ENCODE measurements around the gene HOXB8.

The HOXB8 gene

GRCh38 chr17:48624544-48625494, 9.7 kb upstream of the HOXB8 start:
- peak; percentile 24 for DNase-seq

GRCh38 chr17:48624118-48624517, 9.0 kb upstream of the HOXB8 start:
- no peak for DNase-seq

DNA sequence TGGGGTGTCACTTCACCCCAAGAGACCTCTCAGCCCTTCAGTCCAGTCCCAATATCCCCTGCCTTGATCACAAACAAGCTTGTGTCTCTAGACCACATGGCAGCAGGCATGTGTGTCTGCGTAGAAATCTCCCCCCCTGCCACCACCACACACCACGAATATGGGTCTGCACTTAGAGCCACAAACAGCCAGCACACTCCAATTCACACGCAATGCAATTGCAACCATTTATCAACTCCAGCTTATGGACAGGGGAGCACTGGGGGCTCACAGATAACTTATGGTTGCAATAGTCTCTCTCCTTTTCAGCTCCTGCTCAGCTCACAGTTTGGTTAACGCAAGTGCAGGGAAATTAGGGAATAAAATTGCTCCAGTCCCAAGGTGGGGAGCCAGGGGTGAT, 8.5 kb upstream of the HOXB8 start:
- no peak for DNase-seq

DNA sequence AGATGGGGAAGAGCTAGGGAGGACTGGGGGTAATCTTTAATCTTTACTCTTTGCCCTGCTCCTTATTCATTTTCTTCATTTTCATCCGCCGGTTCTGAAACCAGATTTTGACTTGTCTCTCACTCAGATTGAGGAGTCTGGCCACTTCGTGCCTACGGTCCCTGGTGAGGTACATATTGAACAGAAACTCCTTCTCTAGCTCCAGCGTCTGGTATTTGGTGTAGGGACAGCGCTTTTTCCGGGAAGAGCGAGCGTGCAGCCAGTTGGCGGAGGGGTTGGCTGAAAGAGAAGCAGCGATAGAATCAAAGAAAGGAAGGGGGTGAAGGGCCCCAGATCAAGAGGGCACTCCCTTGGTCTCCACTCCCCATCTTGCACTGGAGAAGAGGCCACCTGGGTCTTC, 7.8 kb upstream of the HOXB8 start:
- no peak for DNase-seq

- DNase-seq, result no peak
Observed at GRCh38 chr17:48621410-48622392, 6.6 kb upstream of the HOXB8 start.

DNA sequence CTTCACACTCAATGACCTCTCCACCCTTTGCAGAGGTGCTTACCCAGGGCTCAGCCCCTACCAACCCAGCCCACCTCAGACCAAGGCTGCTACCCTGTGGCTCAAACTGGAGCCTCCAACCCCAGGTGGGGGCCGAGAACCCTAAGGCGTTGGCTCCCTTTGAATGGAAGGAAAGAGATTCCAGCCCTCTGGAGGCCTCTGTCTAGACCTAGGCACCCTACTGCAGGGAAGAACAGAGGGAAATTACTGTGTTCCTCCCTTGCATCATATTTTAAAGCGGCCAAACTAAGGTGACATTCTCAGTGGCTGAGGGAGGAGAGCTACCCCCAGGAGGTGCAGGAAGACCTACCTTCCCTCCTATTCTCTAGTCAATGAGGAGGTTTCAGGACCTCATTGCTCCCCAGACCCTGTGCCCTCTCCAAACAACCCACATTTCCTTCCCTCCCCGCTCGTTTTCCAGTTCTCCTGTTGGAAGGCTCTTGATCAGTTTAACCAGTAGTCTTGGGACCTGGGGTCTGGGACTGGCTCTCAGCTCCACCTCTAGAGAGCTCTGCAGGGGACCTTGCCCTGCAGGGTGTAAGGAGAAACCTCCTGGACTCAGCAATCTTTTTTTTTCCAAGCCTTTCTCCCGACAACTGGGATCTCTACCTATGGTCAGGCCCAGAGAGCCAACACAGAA, 5.5 kb upstream of the HOXB8 start:
- DNase-seq, result no peak

- DNase-seq, result no peak
Observed at GRCh38 chr17:48619826-48620449, 4.8 kb upstream of the HOXB8 start.

GRCh38 chr17:48618256-48618896, 3.3 kb upstream of the HOXB8 start:
- peak; percentile 87 for DNase-seq

DNA sequence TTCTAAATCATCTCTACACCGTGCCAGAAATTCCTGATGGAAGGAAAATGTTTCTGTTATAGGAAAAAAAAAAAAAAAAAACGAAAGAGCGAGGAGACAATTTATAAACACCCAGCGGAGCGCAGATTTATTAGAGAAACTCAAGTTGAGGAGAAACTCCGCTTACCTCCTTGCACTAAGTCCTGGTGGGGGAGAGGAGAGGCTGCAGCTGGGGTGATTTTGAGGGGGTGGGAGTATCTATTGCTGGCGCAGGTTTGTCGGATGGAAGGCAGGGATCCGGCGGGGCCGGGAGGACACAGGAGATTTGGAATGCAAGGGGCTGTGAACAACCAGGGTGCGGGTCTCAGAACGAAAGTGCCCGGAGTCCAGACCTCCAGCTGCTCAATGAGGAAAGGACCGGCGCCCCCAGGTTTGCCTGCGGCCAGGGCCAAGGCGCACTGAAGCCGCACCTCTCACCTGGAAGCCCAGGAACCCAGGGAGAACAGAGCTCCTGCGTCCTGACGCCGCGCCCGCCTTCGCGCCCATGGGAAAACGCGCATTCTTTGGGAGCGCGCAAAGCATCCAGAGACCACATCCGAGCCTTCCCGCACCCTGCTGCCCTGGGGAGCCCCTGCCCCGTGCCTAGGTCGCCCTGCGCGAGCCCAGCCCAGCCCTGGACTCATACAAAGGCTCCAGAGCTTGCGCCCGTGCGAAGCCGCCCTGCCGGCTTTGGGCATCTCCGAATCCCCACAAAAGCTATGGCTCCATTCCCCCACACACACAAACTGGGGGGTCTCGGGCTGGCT, 2.6 kb upstream of the HOXB8 start:
- DNase-seq, result no peak

DNA sequence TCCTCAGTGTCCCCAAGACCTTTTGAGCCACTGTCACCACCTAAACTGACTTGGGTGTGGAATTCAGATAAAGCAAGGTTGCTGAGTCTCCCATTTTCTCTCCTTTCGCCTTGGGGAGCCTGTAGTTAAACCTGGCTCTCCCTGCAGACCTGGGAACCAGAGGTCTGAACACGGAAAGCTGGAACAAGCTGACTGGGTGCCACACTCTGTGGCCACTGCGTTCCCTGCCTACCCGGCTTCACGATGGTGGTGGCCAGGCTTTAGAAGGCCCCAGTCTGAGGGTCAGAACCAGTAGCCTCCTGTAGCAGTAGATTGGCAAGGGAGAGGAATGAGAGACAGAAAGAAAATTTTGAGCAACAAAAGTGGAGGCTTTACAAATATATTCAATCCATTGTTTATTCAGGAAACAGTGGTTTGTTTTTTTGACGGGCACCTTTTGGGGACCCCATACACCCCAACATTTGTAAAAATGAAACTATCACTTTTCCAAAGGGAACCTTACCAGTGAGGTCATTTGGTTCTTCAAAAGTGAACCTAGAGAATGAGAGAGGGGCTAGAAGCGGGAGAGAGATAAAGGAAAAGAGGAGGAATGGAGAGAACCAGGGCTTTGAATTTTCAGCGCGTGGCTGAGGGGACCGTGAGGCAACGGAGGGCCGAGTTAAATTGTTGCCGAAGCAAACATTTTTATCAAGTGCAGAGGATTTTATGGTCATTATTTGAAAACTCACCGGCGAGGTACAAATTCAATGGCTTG, 1.8 kb upstream of the HOXB8 start:
- DNase-seq, result no peak

GRCh38 chr17:48615963-48616716, 1.0 kb upstream of the HOXB8 start:
- DNase-seq, result no peak

DNA sequence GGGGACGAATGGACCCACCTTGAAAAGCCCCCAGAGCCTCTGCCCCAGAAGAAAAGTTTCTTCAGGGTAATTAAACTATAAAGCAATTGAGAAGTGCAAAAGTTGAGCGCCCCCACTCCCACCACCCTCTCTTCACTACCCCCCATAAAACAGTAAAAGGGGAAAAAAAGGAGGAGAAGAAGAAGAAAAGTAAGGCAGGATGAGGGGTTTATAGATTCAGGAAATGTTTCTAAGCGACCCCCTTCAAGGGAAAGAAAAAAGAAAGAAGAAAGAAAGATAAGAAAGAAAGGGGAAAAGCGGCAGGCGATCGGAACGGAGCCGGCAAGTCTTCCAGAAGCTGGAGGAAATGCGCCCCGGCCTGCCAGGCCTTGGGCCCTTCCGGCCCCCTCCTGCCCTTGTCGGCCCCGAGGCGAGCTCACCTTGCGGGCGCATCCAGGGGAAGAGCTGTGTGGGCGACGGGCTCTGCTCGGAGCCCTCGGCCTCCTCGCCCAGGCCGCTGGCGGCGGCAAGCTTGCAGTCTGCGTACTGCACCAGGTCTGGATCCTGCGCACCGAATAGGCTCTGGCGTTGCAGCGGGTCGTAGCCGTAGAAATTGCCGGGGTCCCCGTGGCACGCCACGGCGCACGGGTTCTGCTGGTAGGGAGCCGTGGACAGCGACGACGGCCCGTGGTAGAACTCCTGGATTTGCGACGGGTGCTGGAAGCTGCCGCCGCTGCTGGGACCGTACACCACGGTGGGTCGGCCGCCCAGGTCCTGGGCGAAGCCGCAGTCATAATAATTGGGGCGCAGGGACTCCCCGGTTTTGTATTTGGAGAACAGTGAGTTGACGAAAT, 1.0 kb downstream of the HOXB8 start:
- DNase-seq, result peak; percentile 47

DNA sequence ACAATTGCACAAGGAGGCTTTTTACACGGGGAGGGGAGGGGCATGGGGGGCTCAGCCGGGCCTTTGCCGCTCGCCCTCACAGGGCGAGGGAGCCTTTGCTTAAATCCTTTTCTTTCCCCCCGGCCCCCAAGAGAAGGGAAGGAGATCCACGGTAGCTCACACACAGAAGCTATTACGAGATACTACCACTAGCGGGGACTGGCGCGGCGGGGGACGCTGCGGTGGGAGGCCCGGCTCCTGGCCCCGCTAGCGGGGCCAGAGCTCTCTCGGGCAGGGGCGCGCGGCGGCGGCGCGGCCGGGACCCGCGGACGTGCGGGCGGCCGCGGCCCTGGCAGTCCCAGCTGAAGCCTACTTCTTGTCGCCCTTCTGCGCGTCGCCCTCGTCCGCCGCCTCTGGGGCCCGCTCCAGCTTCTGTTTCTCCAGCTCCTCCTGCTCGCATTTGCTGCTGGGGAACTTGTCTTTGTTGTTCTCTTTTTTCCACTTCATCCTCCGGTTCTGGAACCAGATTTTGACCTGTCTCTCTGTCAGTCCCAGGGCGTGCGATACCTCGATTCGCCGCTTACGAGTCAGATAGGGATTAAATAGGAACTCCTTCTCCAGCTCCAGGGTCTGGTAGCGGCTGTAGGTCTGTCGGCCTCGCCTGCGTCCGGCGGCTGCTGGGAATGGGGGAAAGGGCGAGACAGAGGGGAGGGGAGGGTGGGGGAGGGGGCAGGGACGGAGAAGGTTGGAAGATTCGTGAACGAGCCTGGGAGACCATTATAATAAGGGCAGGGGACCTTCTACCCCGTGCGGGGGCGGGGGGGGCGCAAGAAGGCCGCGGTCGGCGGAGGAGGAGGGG, 2.0 kb downstream of the HOXB8 start:
- DNase-seq, result peak; percentile 59

GRCh38 chr17:48612456-48612853, 2.6 kb downstream of the HOXB8 start:
- no peak for DNase-seq

- peak; percentile 26 for DNase-seq
Observed at GRCh38 chr17:48611681-48612455, 3.2 kb downstream of the HOXB8 start.

DNA sequence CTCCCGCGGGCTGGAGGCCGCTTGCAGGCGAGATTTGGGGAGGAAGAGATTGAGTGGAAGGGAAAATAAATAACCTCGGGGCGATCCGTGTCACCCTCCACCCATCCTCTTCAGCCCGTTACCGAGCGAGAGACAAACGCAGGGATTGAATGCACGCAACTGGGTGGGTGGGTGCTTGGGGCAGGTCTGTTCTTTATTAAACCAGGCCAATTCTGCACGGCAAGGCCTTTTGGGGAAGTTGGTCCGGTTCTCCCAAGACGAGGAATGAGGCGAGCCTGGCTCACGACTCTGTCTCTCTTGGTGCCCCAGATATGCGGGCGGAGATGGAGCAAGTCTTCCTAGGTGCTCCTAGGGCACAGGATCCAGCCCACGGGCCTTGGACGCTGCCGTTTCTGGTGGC, 3.9 kb downstream of the HOXB8 start:
- peak; percentile 16 for DNase-seq

Data from CD4-positive, alpha-beta T cell treated with Interleukin-6 for 4 hours (primary cell).